Colonic mucosa (tissue), 4 donors: Measurements from ENCODE around the gene TBCC. TPM values are rescaled to one million over a fixed set of nuclear protein-coding genes. Genes with fewer than 3 reads are reported as not detected.

Experiments
- DNase-seq: peaks from one replicate; pipeline ENCODE4 v3.0.0-alpha.2; 2020
- H3K27ac ChIP-seq: fragments of 200-600 bp; one replicate; pipeline ENCODE4 v1.8.0; 2021
- H3K27me3 ChIP-seq: fragments of 200-600 bp; one replicate; pipeline ENCODE4 v1.8.0; 2021
- H3K36me3 ChIP-seq: fragments of 200-600 bp; one replicate; pipeline ENCODE4 v1.8.0; 2021
- H3K4me1 ChIP-seq: fragments of 200-600 bp; one replicate; pipeline ENCODE4 v1.8.0; 2021; ENCODE audit warnings: mild to moderate bottlenecking
- H3K4me3 ChIP-seq: fragments of 200-600 bp; one replicate; pipeline ENCODE4 v1.8.0; 2021
- H3K9ac ChIP-seq, 2 donors: one replicate each; pipeline ENCODE4 v1.7.0; 2013; ENCODE audit warnings: control low read depth in 2 of 2, low read depth in 2 of 2, low read length in 2 of 2
- H3K9me3 ChIP-seq: fragments of 200-600 bp; one replicate; pipeline ENCODE4 v1.8.0; 2021
- intact Hi-C: fragments of 100-400 bp; cut with DNase I; formaldehyde crosslinking; loops from one replicate; pipeline ENCODE4 v1.14.1; 2022
- total RNA-seq, 2 donors: library from RNA; stranded (reverse); fragmentation: NEBNext Ultra II Directional in 1 of 2; extraction: Animal tissue kit (Norgen Biotek cat#: 25700) in 1 of 2; gene quantifications; one replicate each; pipeline ENCODE4 v1.2.1, GENCODE V29; 2021
- TF ChIP-seq, protein P1 (sequence below): fragments of 200-600 bp; IDR thresholded peaks from one replicate; pipeline ENCODE4 v1.8.0; 2022; ENCODE audit warnings: antibody characterized with exemption, mild to moderate bottlenecking
- donor health status: healthy.
- donor health status: DM: no; HTN: no; CAD: no.
- donor health status: DM: no; HTN: no; CAD: no.

Gene TBCC
- total RNA-seq, 2 donors from 2014 or later, result 24.2 to 24.8 TPM

DNA sequence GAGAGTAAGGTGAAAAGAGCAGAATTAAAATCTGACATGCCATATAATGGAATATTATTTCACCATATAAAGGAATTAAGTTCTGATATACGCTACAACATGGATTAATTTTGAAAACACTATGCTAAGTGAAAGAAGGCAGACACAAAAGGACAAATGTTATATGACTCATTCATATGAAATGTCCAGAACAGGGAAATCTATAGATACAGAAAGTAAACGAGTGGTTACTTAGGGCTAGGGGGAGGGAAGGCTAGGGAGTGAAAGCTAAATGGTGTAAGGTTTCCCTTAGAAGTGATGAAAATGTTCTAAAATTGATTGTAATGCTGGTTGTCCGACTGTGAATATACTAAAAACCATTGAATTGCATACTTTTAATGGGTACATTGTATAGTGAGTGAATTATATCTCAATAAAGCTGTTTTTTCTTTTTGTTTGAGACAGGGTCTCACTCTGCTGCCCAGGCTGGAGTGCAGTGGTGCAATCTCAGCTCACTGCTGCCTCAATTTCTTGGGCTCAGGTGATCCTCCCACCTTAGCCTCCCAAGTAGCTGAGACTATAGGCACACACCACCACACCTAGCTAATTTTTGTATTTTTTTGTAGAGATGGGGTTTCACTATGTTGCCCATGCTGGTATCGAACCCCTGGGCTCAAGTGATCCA is 31.7 kb downstream of the TBCC start:
- H3K4me1 ChIP-seq, result no peaks in the 10 kb centered on the region
- intact Hi-C loops, result no loop called here
- TF ChIP-seq, protein P1, sequence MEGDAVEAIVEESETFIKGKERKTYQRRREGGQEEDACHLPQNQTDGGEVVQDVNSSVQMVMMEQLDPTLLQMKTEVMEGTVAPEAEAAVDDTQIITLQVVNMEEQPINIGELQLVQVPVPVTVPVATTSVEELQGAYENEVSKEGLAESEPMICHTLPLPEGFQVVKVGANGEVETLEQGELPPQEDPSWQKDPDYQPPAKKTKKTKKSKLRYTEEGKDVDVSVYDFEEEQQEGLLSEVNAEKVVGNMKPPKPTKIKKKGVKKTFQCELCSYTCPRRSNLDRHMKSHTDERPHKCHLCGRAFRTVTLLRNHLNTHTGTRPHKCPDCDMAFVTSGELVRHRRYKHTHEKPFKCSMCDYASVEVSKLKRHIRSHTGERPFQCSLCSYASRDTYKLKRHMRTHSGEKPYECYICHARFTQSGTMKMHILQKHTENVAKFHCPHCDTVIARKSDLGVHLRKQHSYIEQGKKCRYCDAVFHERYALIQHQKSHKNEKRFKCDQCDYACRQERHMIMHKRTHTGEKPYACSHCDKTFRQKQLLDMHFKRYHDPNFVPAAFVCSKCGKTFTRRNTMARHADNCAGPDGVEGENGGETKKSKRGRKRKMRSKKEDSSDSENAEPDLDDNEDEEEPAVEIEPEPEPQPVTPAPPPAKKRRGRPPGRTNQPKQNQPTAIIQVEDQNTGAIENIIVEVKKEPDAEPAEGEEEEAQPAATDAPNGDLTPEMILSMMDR, result no peak
- H3K9me3 ChIP-seq, result no peaks in the 10 kb centered on the region
- H3K9ac ChIP-seq, result no peak overlapping the region
- no peak for DNase-seq
- no peaks in the 10 kb centered on the region for H3K36me3 ChIP-seq
- H3K27ac ChIP-seq, result no peak overlapping the region
- H3K4me3 ChIP-seq, result no peak overlapping the region
- H3K27me3 ChIP-seq, result no peaks in the 10 kb centered on the region

DNA sequence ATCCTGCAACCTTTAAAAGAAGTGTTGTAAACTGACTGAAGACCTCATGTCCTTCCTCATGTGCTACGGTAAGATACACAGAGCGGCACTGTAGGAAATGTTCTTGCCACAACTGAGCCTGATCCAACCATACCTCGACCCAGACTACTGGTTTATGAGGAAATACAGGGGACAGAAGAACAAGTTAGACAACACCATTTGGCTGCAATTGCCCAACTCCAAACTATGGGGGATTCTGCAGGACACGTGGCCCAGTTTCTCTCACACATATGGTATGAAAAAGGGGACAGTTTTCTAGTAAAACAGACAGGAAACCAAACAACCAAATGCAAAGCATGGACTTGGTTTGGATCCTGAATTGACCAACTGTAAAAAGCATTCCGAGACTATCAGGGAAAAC is 34.0 kb downstream of the TBCC start:
- Histone ChIP-seq H3K4me1 (no peaks in the 10 kb centered on the region), H3K9ac (no peak overlapping the region), H3K27me3 (no peaks in the 10 kb centered on the region), H3K36me3 (no peaks in the 10 kb centered on the region), H3K27ac (no peak overlapping the region), H3K4me3 (no peak overlapping the region), H3K9me3 (no peaks in the 10 kb centered on the region)
- intact Hi-C loops, result no loop called here
- TF ChIP-seq, protein P1, result no peak
- no peak for DNase-seq

DNA sequence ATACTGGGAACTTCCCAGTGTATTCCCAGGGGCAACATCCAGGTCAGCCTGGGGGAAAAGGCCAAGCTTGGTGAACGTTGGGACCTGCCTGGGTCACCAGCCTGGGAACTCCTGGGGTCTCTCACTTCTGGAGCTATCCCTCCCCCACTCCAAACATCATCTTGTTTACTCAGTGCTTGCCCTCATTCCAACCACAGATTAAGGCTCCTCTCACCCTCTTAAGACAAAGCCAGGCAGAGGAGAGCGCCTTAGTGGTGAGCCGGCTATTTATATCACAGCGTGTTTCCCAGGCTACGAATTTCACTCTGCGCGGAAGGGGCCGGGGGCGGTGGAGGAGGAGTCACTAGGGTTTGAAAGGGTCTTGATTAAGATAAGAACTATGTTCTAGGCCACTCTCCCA is 35.6 kb downstream of the TBCC start:
- H3K27ac ChIP-seq, result no peak overlapping the region
- H3K9ac ChIP-seq, result no peak overlapping the region
- H3K4me3 ChIP-seq, result no peak overlapping the region
- DNase-seq, result no peak
- H3K9me3 ChIP-seq, result no peaks in the 10 kb centered on the region
- intact Hi-C loops, result no loop called here
- no peaks in the 10 kb centered on the region for H3K4me1 ChIP-seq
- H3K27me3 ChIP-seq, result no peaks in the 10 kb centered on the region
- no peaks in the 10 kb centered on the region for H3K36me3 ChIP-seq
- TF ChIP-seq, protein P1, result no peak

DNA sequence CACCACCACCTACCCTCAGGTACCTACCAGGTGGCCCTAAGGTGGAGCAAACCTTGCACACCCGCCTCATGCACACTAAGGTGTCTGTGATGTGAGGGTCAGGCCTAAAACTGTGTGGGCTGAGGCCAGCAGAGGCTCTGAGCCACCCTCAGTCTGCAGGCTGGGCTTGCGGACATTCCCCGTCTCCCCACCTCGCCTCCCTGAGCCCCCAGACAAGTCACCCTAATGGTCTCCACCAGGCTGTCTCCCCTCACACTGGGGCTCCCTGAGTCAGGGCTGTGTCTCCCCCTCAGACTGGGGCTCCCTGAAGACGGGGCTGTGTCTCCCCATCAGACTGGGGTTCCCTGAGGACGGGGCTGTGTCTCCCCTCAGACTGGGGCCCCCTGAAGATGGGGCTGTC is 36.0 kb downstream of the TBCC start:
- H3K9me3 ChIP-seq, result no peaks in the 10 kb centered on the region
- DNase-seq, result no peak
- H3K36me3 ChIP-seq, result no peaks in the 10 kb centered on the region
- intact Hi-C loops, result no loop called here
- no peak overlapping the region for H3K27ac ChIP-seq
- no peak overlapping the region for H3K9ac ChIP-seq
- TF ChIP-seq, protein P1, result no peak
- H3K4me1 ChIP-seq, result no peaks in the 10 kb centered on the region
- no peaks in the 10 kb centered on the region for H3K27me3 ChIP-seq
- no peak overlapping the region for H3K4me3 ChIP-seq

DNA sequence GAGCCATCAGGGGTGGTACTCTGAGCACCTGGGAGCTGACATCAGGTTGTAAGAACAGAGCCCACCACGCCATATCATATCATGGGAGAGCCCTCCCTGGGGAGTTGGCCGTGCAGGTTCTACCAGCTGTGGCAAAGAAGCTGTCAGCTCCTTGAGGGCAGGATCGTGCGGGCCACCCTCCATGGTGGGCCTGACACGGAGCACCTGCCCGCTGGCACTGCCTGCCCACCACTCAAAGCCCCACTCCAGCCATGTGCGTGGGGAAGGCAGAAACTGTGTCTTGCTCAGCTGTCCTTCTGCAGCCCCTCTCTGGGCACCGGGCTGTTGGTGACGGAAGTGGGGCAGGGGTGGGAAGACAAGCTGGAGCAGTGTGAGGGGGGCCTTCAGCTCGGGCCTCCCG is 37.8 kb downstream of the TBCC start:
- Histone ChIP-seq H3K9me3 (no peaks in the 10 kb centered on the region), H3K9ac (no peak overlapping the region), H3K27ac (no peak overlapping the region), H3K27me3 (no peaks in the 10 kb centered on the region), H3K4me3 (no peak overlapping the region), H3K4me1 (no peaks in the 10 kb centered on the region), H3K36me3 (no peaks in the 10 kb centered on the region)
- no peak for DNase-seq
- TF ChIP-seq, protein P1, result no peak
- intact Hi-C loops, result no loop called here
